AG09309 (cell line): ENCODE results near the gene PSTPIP1.

Source experiments
- DNase-seq: peaks from one replicate; pipeline ENCODE4 v3.0.0-alpha.2; 2010; ENCODE audit warnings: low read depth
- H3K4me3 ChIP-seq: 2 replicates; pipeline ENCODE4 v1.5.1; 2011; ENCODE audit warnings: mild to moderate bottlenecking, low read depth, low read length, moderate library complexity; ENCODE audit not compliant: control insufficient read depth
- CTCF ChIP-seq: IDR thresholded peaks from 2 replicates; pipeline ENCODE4 v1.5.1; 2011; ENCODE audit warnings: mild to moderate bottlenecking, low read depth, low read length, inconsistent platforms; ENCODE audit not compliant: insufficient read depth, control insufficient read depth; ENCODE audit errors: missing control alignments

Gene PSTPIP1

DNA sequence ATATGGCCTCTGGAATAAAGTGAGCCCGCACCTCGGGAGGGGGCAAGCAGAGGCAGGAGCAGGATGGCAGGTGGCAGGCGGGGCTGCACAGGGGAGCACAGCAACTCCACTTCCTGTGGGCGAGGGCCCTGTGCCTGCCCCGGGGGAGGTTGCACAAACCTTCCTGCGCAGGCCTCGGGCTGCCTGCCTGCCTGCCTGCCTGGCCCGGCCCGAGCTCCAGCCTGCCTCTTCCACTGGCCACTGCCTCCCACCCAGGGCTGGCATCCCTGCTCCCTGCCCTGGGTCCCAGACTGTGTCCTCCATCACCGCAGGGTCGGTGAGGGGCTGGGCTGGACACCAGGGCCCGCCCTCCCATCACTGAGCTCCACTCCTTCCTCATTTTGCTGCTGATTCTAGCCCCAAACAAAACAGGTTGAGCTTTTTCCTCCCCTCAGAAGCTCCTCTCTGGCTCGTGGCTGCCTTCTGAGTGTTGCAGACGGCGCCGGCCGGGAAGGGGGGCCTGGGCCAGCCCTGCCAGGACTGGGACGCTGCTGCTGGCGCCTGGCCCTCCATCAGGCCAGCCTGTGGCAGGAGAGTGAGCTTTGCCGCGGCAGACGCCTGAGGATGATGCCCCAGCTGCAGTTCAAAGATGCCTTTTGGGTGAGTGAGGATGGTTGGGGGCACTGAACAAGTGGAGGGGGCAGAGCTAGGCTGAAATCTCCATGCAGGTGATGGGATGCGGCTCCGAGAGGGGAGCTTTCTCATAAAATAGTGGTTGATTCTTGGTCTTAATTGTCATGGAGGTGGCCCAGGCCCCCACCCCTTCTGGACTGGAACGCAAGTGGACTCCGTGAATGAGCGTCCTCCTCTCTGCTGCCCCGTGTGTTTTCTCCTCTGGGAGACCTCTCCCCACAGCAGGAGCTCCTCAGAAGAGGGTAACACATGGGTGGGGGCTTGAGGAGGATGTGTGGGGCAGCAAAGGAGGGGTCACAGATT lies at the start of gene PSTPIP1:
PSTPIP1 (plus strand) TSS at position 156 of the 975 bp plus-strand sequence; CDS start at position 604, 448 bp downstream.
- TF ChIP-seq CTCF: no peak
- no peak within 1 kb of the TSS for H3K4me3 ChIP-seq
- DNase-seq: no peak

GRCh38 chr15:76945494-76946093 lies 49.3 kb upstream of the PSTPIP1 start:
- no peak for DNase-seq
- no peak overlapping the region for H3K4me3 ChIP-seq
- no peak for TF ChIP-seq CTCF

GRCh38 chr15:76947454-76947853 lies 47.5 kb upstream of the PSTPIP1 start:
- no peak for TF ChIP-seq CTCF
- no peak overlapping the region for H3K4me3 ChIP-seq
- no peak for DNase-seq

GRCh38 chr15:76951220-76951619 lies 43.7 kb upstream of the PSTPIP1 start:
- no peak overlapping the region for H3K4me3 ChIP-seq
- TF ChIP-seq CTCF: no peak
- no peak for DNase-seq

GRCh38 chr15:76953913-76954312 lies 41.0 kb upstream of the PSTPIP1 start:
- no peak for DNase-seq
- no peak for TF ChIP-seq CTCF

DNA sequence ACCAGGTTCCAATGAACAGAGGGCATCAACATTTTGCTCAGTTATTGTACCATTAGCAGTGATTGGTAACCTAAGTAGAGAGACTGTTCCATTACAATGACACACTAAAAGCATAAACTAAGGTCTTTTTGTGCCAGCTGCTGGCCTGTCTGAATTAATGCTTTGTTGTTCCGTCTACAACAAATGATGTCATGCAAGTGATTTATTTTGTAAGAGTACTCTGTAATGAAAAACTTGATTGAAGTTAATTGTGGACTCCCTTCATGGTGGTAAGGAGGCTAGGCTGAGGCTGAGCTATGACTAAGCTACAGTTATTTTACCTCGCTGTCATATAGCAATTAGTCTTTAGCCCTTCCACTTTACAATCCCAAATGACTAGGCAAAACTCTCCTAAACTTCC lies 40.2 kb upstream of the PSTPIP1 start:
- TF ChIP-seq CTCF: no peak
- DNase-seq: no peak
- H3K4me3 ChIP-seq: no peak overlapping the region

More at GRCh38 chr15:76953913-76954312, 41.0 kb upstream of the PSTPIP1 start:
- no peak overlapping the region for H3K4me3 ChIP-seq
